Measurements from ENCODE around the gene TNFAIP1. TPM values are rescaled to one million over a fixed set of nuclear protein-coding genes. Genes with fewer than 3 reads are reported as not detected.
A peak's percentile ranks its signal among the peaks of the same experiment; 100 is the strongest.

TNFAIP1 gene
- total RNA-seq, 1 donor from 2014 or later: 69.3 TPM

- TF ChIP-seq, protein P1, sequence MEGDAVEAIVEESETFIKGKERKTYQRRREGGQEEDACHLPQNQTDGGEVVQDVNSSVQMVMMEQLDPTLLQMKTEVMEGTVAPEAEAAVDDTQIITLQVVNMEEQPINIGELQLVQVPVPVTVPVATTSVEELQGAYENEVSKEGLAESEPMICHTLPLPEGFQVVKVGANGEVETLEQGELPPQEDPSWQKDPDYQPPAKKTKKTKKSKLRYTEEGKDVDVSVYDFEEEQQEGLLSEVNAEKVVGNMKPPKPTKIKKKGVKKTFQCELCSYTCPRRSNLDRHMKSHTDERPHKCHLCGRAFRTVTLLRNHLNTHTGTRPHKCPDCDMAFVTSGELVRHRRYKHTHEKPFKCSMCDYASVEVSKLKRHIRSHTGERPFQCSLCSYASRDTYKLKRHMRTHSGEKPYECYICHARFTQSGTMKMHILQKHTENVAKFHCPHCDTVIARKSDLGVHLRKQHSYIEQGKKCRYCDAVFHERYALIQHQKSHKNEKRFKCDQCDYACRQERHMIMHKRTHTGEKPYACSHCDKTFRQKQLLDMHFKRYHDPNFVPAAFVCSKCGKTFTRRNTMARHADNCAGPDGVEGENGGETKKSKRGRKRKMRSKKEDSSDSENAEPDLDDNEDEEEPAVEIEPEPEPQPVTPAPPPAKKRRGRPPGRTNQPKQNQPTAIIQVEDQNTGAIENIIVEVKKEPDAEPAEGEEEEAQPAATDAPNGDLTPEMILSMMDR (conservative IDR thresholded peaks at IDR 0.05; ENCODE audit: low read depth, low read length): no peak
- no peak for DNase-seq (ENCODE audit: low read depth)
- peak overlapping the region; percentile 91 for H3K4me3 ChIP-seq (ENCODE audit: low read depth, low read length)
Measured at GRCh38 chr17:28357901-28358197, 22.3 kb downstream of the TNFAIP1 start.

DNA sequence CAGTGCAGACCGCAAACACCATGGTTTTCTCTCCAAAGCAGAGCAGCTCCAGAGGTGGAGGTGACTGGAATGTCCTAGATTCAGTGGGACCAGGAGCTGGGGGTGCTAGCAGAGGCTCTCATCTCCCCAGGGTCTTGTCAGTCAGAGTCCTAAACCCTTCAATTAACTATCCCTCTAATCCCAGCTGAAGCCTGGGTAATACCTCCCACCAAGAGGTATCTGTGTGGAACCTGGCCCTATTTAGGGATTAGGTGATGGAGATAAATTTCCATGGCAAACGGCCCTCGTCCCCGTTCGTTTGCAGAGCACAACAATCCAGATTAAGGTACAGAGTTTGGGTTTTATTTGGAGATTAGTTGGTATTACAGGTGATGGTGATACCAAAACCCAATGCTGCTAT, 27.6 kb downstream of the TNFAIP1 start:
- TF ChIP-seq, protein P1 (conservative IDR thresholded peaks at IDR 0.05; ENCODE audit: low read depth, low read length): no peak
- DNase-seq (ENCODE audit: low read depth): no peak
- no peak overlapping the region for H3K4me3 ChIP-seq (ENCODE audit: low read depth, low read length)

- TF ChIP-seq, protein P1 (conservative IDR thresholded peaks at IDR 0.05; ENCODE audit: low read depth, low read length): no peak
- H3K4me3 ChIP-seq (ENCODE audit: low read depth, low read length): no peak overlapping the region
- DNase-seq (ENCODE audit: low read depth): no peak
Measured at GRCh38 chr17:28363776-28364650, 28.5 kb downstream of the TNFAIP1 start.

DNA sequence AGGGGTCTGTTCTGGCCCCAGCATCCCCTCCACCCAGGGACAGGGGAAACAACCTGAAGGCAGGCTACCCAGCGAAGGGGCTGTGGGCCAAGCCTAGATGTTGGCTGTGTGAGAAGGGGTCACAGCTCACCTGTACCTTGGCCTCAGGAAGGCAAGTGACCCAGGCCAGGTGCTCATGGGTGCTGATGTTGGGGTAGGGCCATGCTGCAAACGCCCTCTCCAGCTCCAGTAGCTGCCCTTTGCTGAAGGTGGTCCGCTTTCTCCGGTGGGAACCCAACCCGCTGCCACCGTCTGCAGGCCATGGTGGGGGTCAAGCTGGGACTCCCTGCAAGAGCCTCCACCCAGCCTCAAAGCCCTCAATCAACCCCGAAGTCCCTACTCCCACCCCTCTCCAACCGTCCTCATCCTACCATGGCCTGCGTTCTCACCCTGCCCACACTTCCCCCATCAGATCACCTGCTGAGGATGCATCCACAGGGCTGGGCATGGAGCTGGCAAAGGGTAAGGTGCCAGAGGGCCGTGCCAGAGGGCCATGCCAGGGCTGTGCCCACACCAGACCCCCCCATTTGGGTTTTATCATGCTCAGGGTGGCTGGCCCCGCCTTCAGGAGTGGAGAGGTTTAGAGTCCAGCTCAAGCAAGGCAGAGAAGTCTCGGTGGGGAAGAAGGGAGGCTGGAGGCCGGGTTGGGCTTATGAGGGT, 29.3 kb downstream of the TNFAIP1 start, which contains the start of gene SEBOX:
Gene SEBOX, minus strand, starts transcription at position 535 of the 699 bp plus-strand sequence. Its CDS starts 48 bp downstream, at position 487.
- no peak for DNase-seq (ENCODE audit: low read depth)
- no peak within 1 kb of the TSS for H3K4me3 ChIP-seq (ENCODE audit: low read depth, low read length)
- TF ChIP-seq, protein P1 (conservative IDR thresholded peaks at IDR 0.05; ENCODE audit: low read depth, low read length): no peak

- no peak for DNase-seq (ENCODE audit: low read depth)
- no peak overlapping the region for H3K4me3 ChIP-seq (ENCODE audit: low read depth, low read length)
- TF ChIP-seq, protein P1 (conservative IDR thresholded peaks at IDR 0.05; ENCODE audit: low read depth, low read length): no peak
Measured at GRCh38 chr17:28365487-28365886, 29.9 kb downstream of the TNFAIP1 start.

DNA sequence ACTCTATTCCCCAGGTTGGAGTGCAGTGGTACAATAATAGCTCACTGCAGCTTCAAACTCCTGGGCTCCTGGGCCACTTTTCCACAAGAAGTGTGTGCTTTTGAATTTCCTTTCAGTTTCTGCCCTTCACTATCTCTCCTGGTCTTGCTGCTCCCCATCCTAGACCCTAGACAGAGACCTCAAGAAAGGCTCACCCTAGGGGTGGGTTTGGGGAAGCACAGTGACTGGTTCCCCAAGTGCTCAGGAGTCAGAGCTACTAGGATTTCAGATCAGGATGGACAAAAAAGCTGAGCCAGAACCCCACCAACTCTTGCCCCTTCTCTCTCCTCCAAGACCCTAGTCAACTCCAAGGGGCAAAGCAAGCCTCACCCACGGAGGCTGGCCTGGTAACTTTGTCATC, 31.0 kb downstream of the TNFAIP1 start:
- TF ChIP-seq, protein P1 (conservative IDR thresholded peaks at IDR 0.05; ENCODE audit: low read depth, low read length): peak; percentile 16
- DNase-seq (ENCODE audit: low read depth): no peak
- H3K4me3 ChIP-seq (ENCODE audit: low read depth, low read length): no peak overlapping the region

Measured in epithelial cell of proximal tubule (primary cell).